Skeletal muscle tissue (tissue), 4 donors: ENCODE measurements around the gene SLC13A1. TPM values are rescaled to one million over a fixed set of nuclear protein-coding genes. Genes with fewer than 3 reads are reported as not detected.
"Not testable (repeated sequence)": the region's sequence is repeated elsewhere in the genome, so short reads cannot be mapped to it uniquely, and the experiment has no call there.

Experiments
- H3K27ac ChIP-seq: one replicate; pipeline ENCODE4 v1.7.0; 2013; ENCODE audit warnings: mild to moderate bottlenecking, low read depth, low read length, inconsistent platforms
- H3K27me3 ChIP-seq, 3 donors: one replicate each; pipeline ENCODE4 v1.7.0; 2013; ENCODE audit warnings: low read length in 3 of 3; ENCODE audit not compliant: control insufficient read depth in 3 of 3, insufficient read depth in 3 of 3
- H3K36me3 ChIP-seq, 3 donors: one replicate each; pipeline ENCODE4 v1.7.0; 2013; ENCODE audit warnings: low read length in 3 of 3; ENCODE audit not compliant: control insufficient read depth in 3 of 3, insufficient read depth in 3 of 3
- H3K4me1 ChIP-seq, 3 donors: one replicate each; pipeline ENCODE4 v1.7.0; 2013; ENCODE audit warnings: low read length in 3 of 3, mild to moderate bottlenecking in 3 of 3; ENCODE audit not compliant: control insufficient read depth in 3 of 3, insufficient read depth in 3 of 3
- H3K4me3 ChIP-seq, 3 donors: one replicate each; pipeline ENCODE4 v1.7.0; 2013; ENCODE audit warnings: low read length in 3 of 3
- H3K9ac ChIP-seq, 3 donors: one replicate each; pipeline ENCODE4 v1.7.0; 2013; ENCODE audit warnings: low read length in 3 of 3, mild to moderate bottlenecking in 3 of 3, moderate library complexity in 2 of 3, low read depth in 1 of 3
- H3K9me3 ChIP-seq, 3 donors: one replicate each; pipeline ENCODE4 v1.7.0; 2013; ENCODE audit warnings: low read length in 3 of 3; ENCODE audit not compliant: control insufficient read depth in 3 of 3
- total RNA-seq: library from RNA; depleted of rRNA; stranded (reverse); fragments of >200 nt; gene quantifications from one replicate; pipeline ENCODE4 v1.2.3, GENCODE V29; 2014
- donor health status: Osteomylitis.

The SLC13A1 gene, protein sequence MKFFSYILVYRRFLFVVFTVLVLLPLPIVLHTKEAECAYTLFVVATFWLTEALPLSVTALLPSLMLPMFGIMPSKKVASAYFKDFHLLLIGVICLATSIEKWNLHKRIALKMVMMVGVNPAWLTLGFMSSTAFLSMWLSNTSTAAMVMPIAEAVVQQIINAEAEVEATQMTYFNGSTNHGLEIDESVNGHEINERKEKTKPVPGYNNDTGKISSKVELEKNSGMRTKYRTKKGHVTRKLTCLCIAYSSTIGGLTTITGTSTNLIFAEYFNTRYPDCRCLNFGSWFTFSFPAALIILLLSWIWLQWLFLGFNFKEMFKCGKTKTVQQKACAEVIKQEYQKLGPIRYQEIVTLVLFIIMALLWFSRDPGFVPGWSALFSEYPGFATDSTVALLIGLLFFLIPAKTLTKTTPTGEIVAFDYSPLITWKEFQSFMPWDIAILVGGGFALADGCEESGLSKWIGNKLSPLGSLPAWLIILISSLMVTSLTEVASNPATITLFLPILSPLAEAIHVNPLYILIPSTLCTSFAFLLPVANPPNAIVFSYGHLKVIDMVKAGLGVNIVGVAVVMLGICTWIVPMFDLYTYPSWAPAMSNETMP
- total RNA-seq = not detected

- Histone ChIP-seq H3K36me3 (no peaks in the 10 kb centered on the region), H3K9me3 (no peaks in the 10 kb centered on the region), H3K4me1 (no peaks in the 10 kb centered on the region), H3K9ac (no peak within 1 kb of the TSS), H3K4me3 (no peak within 1 kb of the TSS), H3K27ac (no peak within 1 kb of the TSS), H3K27me3 (no peaks in the 10 kb centered on the region)
Observed at GRCh38 chr7:123199883-123200282, at the start of gene SLC13A1. SLC13A1 (minus strand) TSS chr7:123199969; CDS start chr7:123199946, 23 bp downstream.

GRCh38 chr7:123244768-123245167 lies 45.0 kb upstream of the SLC13A1 start:
- no peaks in the 10 kb centered on the region for H3K4me1 ChIP-seq
- no peak overlapping the region for H3K27ac ChIP-seq
- no peaks in the 10 kb centered on the region for H3K9me3 ChIP-seq
- H3K36me3 ChIP-seq = no peaks in the 10 kb centered on the region
- no peak overlapping the region for H3K9ac ChIP-seq
- H3K27me3 ChIP-seq = no peaks in the 10 kb centered on the region
- no peak overlapping the region for H3K4me3 ChIP-seq

DNA sequence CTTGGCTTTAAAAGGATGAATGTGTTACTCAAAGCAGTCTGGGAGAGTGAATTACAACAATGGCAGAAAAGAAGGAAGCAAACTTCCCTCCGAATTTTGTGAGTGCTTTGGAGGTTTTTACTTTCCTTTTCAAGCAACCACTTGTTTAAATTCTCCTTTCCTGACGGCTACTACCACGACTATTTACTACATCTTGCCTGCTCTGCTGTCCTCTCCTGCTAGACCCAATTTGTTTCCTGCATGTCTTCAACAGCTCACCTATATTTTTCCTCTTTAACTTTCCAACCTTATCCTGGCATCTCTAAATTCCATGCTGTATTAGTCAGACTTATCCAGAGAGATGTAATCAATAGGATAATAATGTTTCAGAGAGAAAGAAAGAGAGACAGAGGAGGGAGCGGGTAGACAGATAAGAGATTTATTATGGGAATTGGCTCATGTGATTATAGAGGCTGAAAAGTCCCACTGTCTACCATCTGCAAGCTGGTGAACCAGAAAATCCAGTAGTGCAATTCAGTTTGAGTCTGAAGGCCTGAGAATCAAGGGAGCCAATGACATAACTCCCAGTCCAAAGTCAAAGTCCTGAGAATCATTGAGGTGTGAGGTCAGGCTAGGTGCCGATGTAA lies 42.8 kb upstream of the SLC13A1 start:
- H3K27me3 ChIP-seq = no peaks in the 10 kb centered on the region
- H3K4me1 ChIP-seq = no peaks in the 10 kb centered on the region
- H3K4me3 ChIP-seq = no peak overlapping the region
- H3K9ac ChIP-seq = no peak overlapping the region
- no peaks in the 10 kb centered on the region for H3K9me3 ChIP-seq
- no peaks in the 10 kb centered on the region for H3K36me3 ChIP-seq
- H3K27ac ChIP-seq = no peak overlapping the region

DNA sequence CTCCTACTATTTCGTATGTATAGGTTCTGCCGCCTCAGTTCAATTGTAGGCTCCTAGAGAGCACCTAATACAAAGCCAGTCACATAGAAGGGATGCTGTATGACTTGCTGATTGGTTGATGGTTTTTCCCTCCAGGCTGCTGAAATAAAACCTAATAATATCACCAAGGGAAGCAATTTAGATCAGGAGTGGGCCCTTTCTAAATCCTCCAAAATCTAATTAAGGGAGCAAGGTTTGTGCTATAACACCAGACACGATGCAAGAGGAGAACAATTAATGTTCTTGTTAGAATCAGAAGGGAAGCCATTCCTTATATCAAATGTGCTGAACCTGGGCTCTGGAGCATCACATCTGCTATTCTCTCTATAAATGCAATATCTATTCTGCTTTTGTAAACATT lies 42.0 kb upstream of the SLC13A1 start:
- Histone ChIP-seq H3K27me3 (no peaks in the 10 kb centered on the region), H3K9ac (no peak overlapping the region), H3K4me1 (no peaks in the 10 kb centered on the region), H3K4me3 (no peak overlapping the region), H3K9me3 (no peaks in the 10 kb centered on the region), H3K27ac (no peak overlapping the region), H3K36me3 (no peaks in the 10 kb centered on the region)

GRCh38 chr7:123231021-123232000 lies 31.5 kb upstream of the SLC13A1 start:
- no peaks in the 10 kb centered on the region for H3K36me3 ChIP-seq
- no peaks in the 10 kb centered on the region for H3K9me3 ChIP-seq
- H3K4me1 ChIP-seq = no peaks in the 10 kb centered on the region
- H3K27ac ChIP-seq = no peak overlapping the region
- H3K27me3 ChIP-seq = no peaks in the 10 kb centered on the region
- H3K4me3 ChIP-seq = no peak overlapping the region
- no peak overlapping the region for H3K9ac ChIP-seq

- H3K36me3 ChIP-seq = no peaks in the 10 kb centered on the region
- H3K27me3 ChIP-seq = no peaks in the 10 kb centered on the region
- H3K9ac ChIP-seq = no peak overlapping the region
- no peak overlapping the region for H3K4me3 ChIP-seq
- no peak overlapping the region for H3K27ac ChIP-seq
- no peaks in the 10 kb centered on the region for H3K9me3 ChIP-seq
- no peaks in the 10 kb centered on the region for H3K4me1 ChIP-seq
Observed at GRCh38 chr7:123230603-123231002, 30.8 kb upstream of the SLC13A1 start.

- Histone ChIP-seq H3K4me1 (no peaks in the 10 kb centered on the region), H3K4me3 (no peak overlapping the region), H3K27ac (no peak overlapping the region), H3K9ac (no peak overlapping the region), H3K9me3 (no peaks in the 10 kb centered on the region), H3K36me3 (no peaks in the 10 kb centered on the region), H3K27me3 (no peaks in the 10 kb centered on the region)
Observed at GRCh38 chr7:123230147-123230546, 30.4 kb upstream of the SLC13A1 start.

GRCh38 chr7:123229426-123229825 lies 29.7 kb upstream of the SLC13A1 start:
- H3K4me3 ChIP-seq = no peak overlapping the region
- no peak overlapping the region for H3K27ac ChIP-seq
- H3K36me3 ChIP-seq = no peaks in the 10 kb centered on the region
- H3K27me3 ChIP-seq = no peaks in the 10 kb centered on the region
- H3K4me1 ChIP-seq = no peaks in the 10 kb centered on the region
- no peak overlapping the region for H3K9ac ChIP-seq
- no peaks in the 10 kb centered on the region for H3K9me3 ChIP-seq

DNA sequence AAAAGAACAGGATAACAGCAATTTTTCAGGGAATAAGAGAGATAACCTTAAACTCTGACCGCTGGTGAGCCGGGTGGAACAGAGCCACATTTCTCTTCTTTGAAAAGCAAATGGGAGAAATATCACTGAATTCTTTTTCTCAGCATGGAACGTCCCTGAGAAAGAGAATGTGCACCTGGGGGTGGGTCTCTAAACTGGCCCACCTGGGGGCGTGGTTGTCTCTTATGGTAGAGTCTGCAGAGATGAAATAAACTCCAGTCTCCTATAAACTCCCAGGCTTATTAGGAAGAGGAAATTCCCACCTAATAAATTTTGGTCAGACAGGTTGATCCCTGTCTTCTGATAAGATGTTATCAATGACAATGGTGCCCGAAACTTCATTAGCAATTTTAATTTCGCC lies 27.9 kb upstream of the SLC13A1 start:
- H3K9ac ChIP-seq, H3K9me3 ChIP-seq, H3K36me3 ChIP-seq, H3K27me3 ChIP-seq, H3K27ac ChIP-seq, H3K4me1 ChIP-seq, H3K4me3 ChIP-seq: not testable (repeated sequence)
